Gastroesophageal sphincter (tissue), 3 donors: Measurements from ENCODE around the gene TGM3.

Experiments
- CTCF ChIP-seq, 4 experiments: fragments of 200-600 bp in 2 of 4; fragments of 450-650 bp in 2 of 4; sonication (generic) in 1 of 4; IDR thresholded peaks; one replicate each; pipeline ENCODE4 v1.5.1; 2017 to 2019; ENCODE audit warnings: antibody characterized with exemption in 4 of 4, mild to moderate bottlenecking in 2 of 4, moderate library complexity in 2 of 4
- EP300 ChIP-seq: sonication (generic); formaldehyde crosslinking; IDR thresholded peaks from one replicate; pipeline ENCODE4 v1.6.1; 2017; ENCODE audit warnings: antibody characterized with exemption, mild to moderate bottlenecking
- POLR2A ChIP-seq, 2 donors: fragments of 450-650 bp; IDR thresholded peaks; one replicate each; pipeline ENCODE4 v1.6.1; 2017; ENCODE audit warnings: antibody characterized with exemption in 2 of 2, mild to moderate bottlenecking in 2 of 2, moderate library complexity in 1 of 2
- POLR2AphosphoS5 ChIP-seq: sonication (generic); formaldehyde crosslinking; IDR thresholded peaks from one replicate; pipeline ENCODE4 v1.6.1; 2017; ENCODE audit warnings: antibody characterized with exemption

- TF ChIP-seq CTCF (IDR thresholded peaks at IDR 0.05) (no peak), POLR2A (IDR thresholded peaks at IDR 0.05) (no peak), POLR2AphosphoS5 (no peak), EP300 (no peak)
Measured at GRCh38 chr20:2285193-2285592, 10.6 kb upstream of the TGM3 start.
